Measurements from ENCODE around the gene HTRA1. TPM values are rescaled to one million over a fixed set of nuclear protein-coding genes. Genes with fewer than 3 reads are reported as not detected.

HTRA1 gene
- total RNA-seq, 1 experiment from 2014 or later, result 0.39 TPM

- ChIA-PET RAD21 (ENCODE audit: low non-redundant PET in 1 of 2, low total read pairs in 2 of 2, uncharacterized antibody in 2 of 2, unreplicated experiment in 2 of 2) (no interaction called here), CTCF (no interaction called here), POLR2A (no interaction called here)
- Histone ChIP-seq H3K27me3 (ENCODE audit: insufficient read depth, low read length) (no peaks in the 10 kb centered on the region), H3K9me2 (ENCODE audit: insufficient read depth) (no peaks in the 10 kb centered on the region), H3K79me2 (ENCODE audit: insufficient read depth, low read length) (no peaks in the 10 kb centered on the region), H3K9ac (ENCODE audit: low read length) (no peak overlapping the region), H2AFZ (ENCODE audit: low read depth, low read length, poor library complexity, severe bottlenecking) (no peak overlapping the region), H4K20me1 (ENCODE audit: insufficient read depth) (no peaks in the 10 kb centered on the region), H3K4me2 (ENCODE audit: low read length) (no peak overlapping the region), H3K4me3 (replicated peaks in 1 of 2; ENCODE audit: low read depth in 1 of 2, low read length in 2 of 2) (no peak overlapping the region), H3K36me3 (ENCODE audit: control insufficient read depth in 1 of 2, insufficient read depth in 2 of 2, low read length in 2 of 2) (no peaks in the 10 kb centered on the region), H3K4me1 (ENCODE audit: control insufficient read depth in 1 of 2, insufficient read depth in 2 of 2, low read length in 2 of 2) (no peaks in the 10 kb centered on the region), H3K27ac (ENCODE audit: low read depth, low read length) (no peak overlapping the region), H3K9me3 (ENCODE audit: control insufficient read depth in 1 of 2, insufficient read depth in 1 of 2, low read depth in 1 of 2, low read length in 2 of 2) (no peaks in the 10 kb centered on the region)
- DNase-seq (ENCODE audit: low read depth, low spot score) (no peak), ATAC-seq (no peak)
- intact Hi-C loops (cut with micrococcal nuclease), result no loop called here
- BruUV-seq (replicated peaks), result no TSS peak
- TF ChIP-seq POLR2A (IDR thresholded peaks at IDR 0.05; ENCODE audit: borderline replicate concordance, extremely low read depth, insufficient read depth, insufficient read length), result no peak
- no peak for TF ChIP-seq ZBTB33 (IDR thresholded peaks at IDR 0.05; ENCODE audit: extremely low read depth, insufficient replicate concordance, low read length)
- TF ChIP-seq YY1 (IDR thresholded peaks at IDR 0.05; ENCODE audit: extremely low read depth, insufficient replicate concordance, low read depth, low read length), result no peak
- no peak for TF ChIP-seq EZH2phosphoT487 (IDR thresholded peaks at IDR 0.05; ENCODE audit: borderline replicate concordance)
- no peak for TF ChIP-seq FOSL1 (IDR thresholded peaks at IDR 0.05; ENCODE audit: low read depth)
- no peak for TF ChIP-seq REST (IDR thresholded peaks at IDR 0.05; ENCODE audit: low read depth)
- no peak for TF ChIP-seq RAD21 (IDR thresholded peaks at IDR 0.05; ENCODE audit: low read depth)
These were observed 20.1 kb downstream of the HTRA1 start for GRCh38 chr10:122481296-122482056.
